Embryonic facial prominence (tissue), 1 donor: ENCODE results near the gene CNTN4.

Source experiments
- DNase-seq: peaks from one replicate; pipeline ENCODE4 v3.0.0-alpha.2; 2016; ENCODE audit errors: extremely low spot score

CNTN4 gene

GRCh38 chr3:2686816-2687502 lies 588.3 kb downstream of the CNTN4 start:
- DNase-seq, result no peak

DNA sequence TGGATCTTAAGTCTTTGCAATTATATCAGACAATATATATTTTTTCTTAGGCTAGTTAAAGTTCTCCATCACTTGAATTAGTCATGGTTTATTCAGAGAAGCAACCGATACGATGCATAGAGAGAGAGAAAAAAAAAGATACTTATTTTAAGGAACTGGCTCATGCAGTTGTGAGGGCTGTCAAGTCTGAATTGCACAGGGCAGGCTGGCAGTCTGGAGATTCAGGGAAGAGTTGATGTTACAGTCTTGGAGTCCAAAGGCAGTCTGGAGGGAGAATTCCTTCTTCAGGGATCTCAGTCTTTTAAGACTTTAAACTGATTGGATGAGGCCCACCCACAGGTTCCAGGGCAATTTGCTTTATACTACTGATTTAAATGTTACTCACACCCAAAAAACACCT lies 598.9 kb downstream of the CNTN4 start:
- no peak for DNase-seq

DNA sequence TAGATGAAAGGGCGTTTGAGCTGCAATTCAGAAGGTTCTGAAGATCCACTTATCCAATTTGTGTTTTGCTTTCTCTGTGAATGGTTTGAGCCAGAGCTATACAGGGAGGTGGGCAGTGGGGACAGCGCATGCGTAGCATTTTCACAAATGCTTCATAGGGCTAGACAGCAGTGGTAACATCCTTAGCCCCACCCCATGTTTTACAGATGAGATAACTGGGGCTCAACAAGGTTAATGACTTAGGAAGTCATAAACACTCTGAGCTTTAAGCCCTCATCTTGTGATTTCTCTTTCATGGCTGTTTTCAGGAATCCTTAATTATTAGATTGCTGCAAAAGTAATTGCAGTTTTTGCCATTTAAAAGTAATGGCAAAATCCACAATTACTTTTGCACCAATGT lies 602.8 kb downstream of the CNTN4 start:
- DNase-seq, result no peak

- DNase-seq, result no peak
Observed at GRCh38 chr3:2706144-2706835, 607.6 kb downstream of the CNTN4 start.

DNA sequence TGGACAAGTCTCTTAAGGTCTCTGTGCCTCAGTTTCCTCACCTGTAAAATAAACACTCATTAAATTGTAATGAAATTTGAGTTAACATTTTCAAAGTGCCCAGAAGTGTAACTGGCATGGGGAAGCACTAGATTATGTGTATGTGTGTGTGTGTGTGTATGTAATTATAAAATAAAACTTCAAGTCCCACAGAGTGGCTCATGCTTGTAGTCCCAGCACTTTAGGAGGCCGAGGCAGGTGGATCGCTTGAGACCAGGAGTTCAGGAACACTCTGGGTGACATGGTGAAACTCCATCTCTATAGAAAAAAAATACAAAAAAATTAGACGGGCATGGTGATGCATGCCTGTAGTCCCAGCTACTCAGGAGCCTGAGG lies 608.2 kb downstream of the CNTN4 start:
- no peak for DNase-seq

- no peak for DNase-seq
Observed at GRCh38 chr3:2711081-2711480, 612.4 kb downstream of the CNTN4 start.

DNA sequence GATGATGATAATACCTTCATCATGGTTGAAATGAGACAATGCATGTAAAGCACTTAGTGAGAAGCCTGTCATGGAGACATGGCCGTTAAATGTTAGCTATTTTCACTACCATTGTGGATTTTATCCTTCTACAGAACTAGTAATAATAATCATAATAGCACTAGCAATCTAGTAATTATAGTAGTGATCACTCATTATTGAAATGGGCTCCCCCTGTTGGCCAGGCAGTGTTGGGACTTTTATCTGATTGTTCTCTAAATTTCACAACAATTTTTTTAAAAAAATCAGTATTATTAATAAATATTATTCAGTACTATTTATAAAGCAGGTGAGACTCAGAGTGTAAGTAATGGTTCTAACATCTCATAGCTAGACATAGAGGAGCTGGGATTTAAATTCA lies 615.3 kb downstream of the CNTN4 start:
- no peak for DNase-seq

GRCh38 chr3:2714834-2715233 lies 616.2 kb downstream of the CNTN4 start:
- no peak for DNase-seq

- DNase-seq, result no peak
Observed at GRCh38 chr3:2727101-2727500, 628.4 kb downstream of the CNTN4 start.

- no peak for DNase-seq
Observed at GRCh38 chr3:2727610-2728318, 629.1 kb downstream of the CNTN4 start.

GRCh38 chr3:2731843-2732242 lies 633.2 kb downstream of the CNTN4 start:
- DNase-seq, result no peak

- no peak for DNase-seq
Observed at GRCh38 chr3:2735392-2735894, 636.8 kb downstream of the CNTN4 start.

DNA sequence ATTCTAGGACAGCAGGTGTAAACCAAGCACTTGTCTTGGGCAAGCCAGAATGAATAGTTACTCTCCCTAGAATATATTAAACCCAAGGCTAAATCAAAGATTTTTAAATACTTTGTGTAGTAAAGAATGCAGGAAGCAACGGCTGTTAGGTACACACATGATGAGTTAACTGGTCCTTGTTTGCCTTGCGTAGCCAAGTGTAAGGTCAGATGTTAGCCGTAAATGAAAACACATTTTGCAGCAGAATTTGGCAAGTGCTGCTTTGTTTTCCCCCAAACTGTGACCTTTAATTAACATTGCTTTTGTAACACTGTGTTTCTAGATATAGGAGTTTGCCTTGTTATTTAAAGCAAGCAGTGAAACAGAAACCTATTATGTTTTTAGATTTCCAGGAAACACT lies 642.9 kb downstream of the CNTN4 start:
- DNase-seq, result no peak

DNA sequence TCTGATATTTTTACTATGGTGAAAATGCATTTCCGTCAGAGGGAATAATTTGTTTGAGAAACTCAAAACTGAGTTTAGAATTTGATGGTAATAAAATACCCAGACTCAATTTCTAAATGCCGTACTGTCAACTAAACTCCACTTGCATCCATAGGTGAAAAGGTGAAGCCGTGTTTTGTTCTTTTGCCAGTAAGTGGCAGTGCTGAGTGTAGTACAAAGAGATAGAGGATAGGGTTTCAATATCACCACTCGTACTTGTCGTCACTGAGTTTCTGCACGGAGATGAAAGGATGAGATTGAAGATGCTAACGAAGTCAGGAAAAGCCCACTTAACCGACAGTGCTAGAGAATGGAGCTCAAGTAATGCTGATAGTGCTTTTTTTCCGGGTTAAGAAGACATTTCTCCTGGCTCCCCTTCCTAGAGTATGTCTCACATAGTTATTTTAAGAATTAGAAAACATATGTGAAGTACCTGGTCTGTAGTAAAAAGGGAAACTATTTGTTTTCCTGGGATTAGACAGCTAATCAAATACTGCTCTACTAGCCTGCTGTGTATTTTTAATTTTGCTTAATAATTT lies 666.4 kb downstream of the CNTN4 start:
- no peak for DNase-seq

DNA sequence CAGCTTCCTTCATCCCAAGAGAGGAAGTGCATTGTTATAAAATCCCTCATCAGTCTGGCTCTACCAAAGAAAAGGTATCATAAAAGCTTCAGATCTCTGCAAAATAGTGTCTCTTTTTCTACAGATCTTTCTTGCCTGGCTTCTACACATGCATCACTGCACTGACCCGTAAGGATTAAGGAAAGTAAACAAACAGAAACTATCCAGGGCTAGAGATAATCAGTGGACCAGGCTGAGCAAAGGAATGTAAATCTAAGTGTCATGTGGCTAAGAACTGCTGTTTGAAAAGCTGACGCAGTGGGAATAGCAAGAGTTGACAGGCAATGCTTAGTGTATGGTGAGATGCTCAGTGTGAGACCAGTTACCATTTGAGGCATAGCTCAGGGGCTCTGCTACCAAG lies 671.8 kb downstream of the CNTN4 start:
- DNase-seq, result no peak

DNA sequence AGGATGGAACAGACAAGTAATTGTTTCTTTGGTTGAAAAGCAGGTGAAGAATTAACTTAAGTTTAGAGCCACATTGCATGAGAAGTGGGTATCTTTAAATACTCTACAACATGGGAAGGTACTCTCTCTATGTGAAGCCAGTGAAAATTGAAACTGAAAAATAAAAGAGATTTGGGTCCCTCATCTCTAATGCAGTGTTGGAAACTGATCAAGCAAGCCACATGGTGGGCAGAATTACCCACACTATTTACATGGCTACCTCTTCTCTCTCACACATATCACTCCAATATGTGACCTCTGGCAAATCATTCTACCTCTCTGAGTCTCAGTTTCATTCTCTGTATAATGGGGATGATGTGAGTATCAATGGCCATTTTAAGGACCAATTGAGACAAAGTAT lies 672.5 kb downstream of the CNTN4 start:
- no peak for DNase-seq

DNA sequence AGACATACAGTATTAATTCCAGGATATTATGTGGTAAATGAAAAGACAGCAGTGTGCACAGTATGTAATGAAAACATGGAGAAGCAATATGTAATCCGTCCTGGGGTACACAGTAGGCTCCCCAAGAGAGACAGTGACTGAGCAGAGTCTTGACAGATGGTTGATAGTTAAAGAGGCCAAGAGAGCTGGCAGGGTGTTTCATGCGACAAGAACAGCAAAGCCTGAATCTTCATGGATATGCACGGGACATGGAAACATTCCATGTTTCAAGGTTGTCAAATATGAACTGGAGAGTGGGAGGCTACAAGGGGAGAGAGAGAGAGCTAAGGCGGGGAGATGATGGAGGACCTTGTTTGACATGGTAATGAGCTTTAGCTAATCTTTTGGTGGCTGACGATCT lies 673.1 kb downstream of the CNTN4 start:
- DNase-seq, result no peak

DNA sequence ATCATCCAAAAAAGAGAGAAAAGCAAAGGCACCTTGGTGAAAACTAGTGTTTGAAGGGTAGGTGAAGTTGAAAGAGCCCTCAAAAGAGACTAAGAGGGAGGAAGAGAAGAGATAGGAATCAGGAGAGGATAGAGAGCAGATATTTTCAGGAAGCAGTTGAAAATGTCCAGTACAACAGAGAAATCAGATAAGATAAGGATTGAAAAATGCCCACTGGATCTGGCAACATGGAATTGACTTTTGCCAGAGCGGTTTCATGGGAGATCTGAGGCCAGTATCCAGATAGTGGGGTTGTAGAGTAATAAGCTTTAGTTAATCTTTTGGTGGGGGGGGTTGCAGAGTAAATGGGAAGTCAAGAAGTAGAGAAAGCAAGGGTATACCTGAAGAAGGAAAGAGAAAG lies 674.1 kb downstream of the CNTN4 start:
- DNase-seq, result no peak

GRCh38 chr3:2774481-2775249 lies 676.0 kb downstream of the CNTN4 start:
- peak; percentile 18 for DNase-seq

- DNase-seq, result no peak
Observed at GRCh38 chr3:2783261-2783660, 684.6 kb downstream of the CNTN4 start.

GRCh38 chr3:2784627-2785026 lies 686.0 kb downstream of the CNTN4 start:
- DNase-seq, result no peak
